Activated CD8-positive, alpha-beta memory T cell treated with anti-CD3 and anti-CD28 coated beads for 1 hour (primary cell): ENCODE data around the gene IQSEC1.

Experiments
- DNase-seq, 2 donors: peaks; one replicate each; pipeline ENCODE4 v3.0.0-alpha.2; 2020; ENCODE audit warnings: low read depth in 1 of 2; ENCODE audit errors: extremely low read depth in 1 of 2

IQSEC1 gene

GRCh38 chr3:13073326-13074005, at the start of gene IQSEC1:
Gene IQSEC1, minus strand, starts transcription at chr3:13073429. Its CDS starts 415 bp downstream, at chr3:13073014.
- peak; percentile 22 to 63 for DNase-seq

GRCh38 chr3:13122081-13123012, 49.1 kb upstream of the IQSEC1 start:
- no peak for DNase-seq

- DNase-seq: no peak
Measured at GRCh38 chr3:13121553-13122001, 48.3 kb upstream of the IQSEC1 start.

- no peak for DNase-seq
Measured at GRCh38 chr3:13120928-13121552, 47.8 kb upstream of the IQSEC1 start.

- DNase-seq: no peak
Measured at GRCh38 chr3:13120289-13120927, 47.2 kb upstream of the IQSEC1 start.

GRCh38 chr3:13119471-13120220, 46.4 kb upstream of the IQSEC1 start:
- no peak for DNase-seq

- DNase-seq: no peak
Measured at GRCh38 chr3:13116426-13116825, 43.2 kb upstream of the IQSEC1 start.

- DNase-seq: no peak
Measured at GRCh38 chr3:13115991-13116390, 42.8 kb upstream of the IQSEC1 start.

- DNase-seq: no peak
Measured at GRCh38 chr3:13115576-13115910, 42.3 kb upstream of the IQSEC1 start.

GRCh38 chr3:13114811-13115575, 41.8 kb upstream of the IQSEC1 start:
- no peak for DNase-seq

- DNase-seq: no peak
Measured at GRCh38 chr3:13113346-13114330, 40.4 kb upstream of the IQSEC1 start.

- DNase-seq: no peak
Measured at GRCh38 chr3:13112521-13113345, 39.5 kb upstream of the IQSEC1 start.

- no peak for DNase-seq
Measured at GRCh38 chr3:13111873-13112520, 38.8 kb upstream of the IQSEC1 start.

- no peak for DNase-seq
Measured at GRCh38 chr3:13111173-13111872, 38.1 kb upstream of the IQSEC1 start.

GRCh38 chr3:13110678-13111116, 37.5 kb upstream of the IQSEC1 start:
- no peak for DNase-seq

GRCh38 chr3:13109516-13109915, 36.3 kb upstream of the IQSEC1 start:
- DNase-seq: no peak
